B cell (primary cell): ENCODE results near the gene DIRAS1. TPM values are rescaled to one million over a fixed set of nuclear protein-coding genes. Genes with fewer than 3 reads are reported as not detected.

ENCODE experiments used
- ATAC-seq: fragments of 200-7000 bp; cut with Tn5 transposase; one replicate; pipeline ENCODE4 v1.10.0; 2021; ENCODE audit warnings: low read depth, mild to moderate bottlenecking, moderate number of reproducible peaks, moderate library complexity
- CTCF ChIA-PET: fragments of 350-600 bp; sonication (Branson Sonifier 250); formaldehyde crosslinking; loops from one replicate; lab custom pipeline; 2021; ENCODE audit warnings: antibody characterized with exemption, inconsistent platforms; lab: Charles Lee
- POLR2A ChIA-PET: fragments of 350-600 bp; sonication (Branson Sonifier 250); formaldehyde crosslinking; loops from one replicate; lab custom pipeline; 2021; ENCODE audit warnings: antibody characterized with exemption; lab: Charles Lee
- DNase-seq: peaks from one replicate; pipeline ENCODE4 v3.0.0; 2013
- H2AFZ ChIP-seq: 2 replicates; pipeline ENCODE4 v1.6.1; 2012; ENCODE audit warnings: mild to moderate bottlenecking, low read depth, low read length; ENCODE audit not compliant: insufficient read depth, poor library complexity, severe bottlenecking
- H3K27ac ChIP-seq, 2 donors: 1 replicate in 1 of 2; 2 replicates in 1 of 2; pipeline ENCODE4 v1.5.1; 2012 to 2013; ENCODE audit warnings: low read length in 2 of 2, mild to moderate bottlenecking in 2 of 2, moderate library complexity in 1 of 2
- H3K27me3 ChIP-seq, 4 experiments: fragments of 200-600 bp in 1 of 4; sonication (generic) in 1 of 4; replicated peaks in 1 of 4; 1 replicate in 2 of 4; 2 replicates in 2 of 4; pipeline versions ENCODE4 v1.6.1 to v1.7.0; 2013 to 2016; ENCODE audit warnings: low read length in 3 of 4, mild to moderate bottlenecking in 2 of 4, mixed read lengths in 1 of 4, moderate library complexity in 1 of 4; ENCODE audit not compliant: insufficient read depth in 4 of 4, control insufficient read depth in 3 of 4; ENCODE audit errors: control extremely low read depth in 1 of 4
- H3K36me3 ChIP-seq, 2 experiments: replicated peaks in 1 of 2; 1 replicate in 1 of 2; 2 replicates in 1 of 2; pipeline versions ENCODE4 v1.6.1 to v1.7.1; 2013; ENCODE audit warnings: low read length in 1 of 2; ENCODE audit not compliant: insufficient read depth in 2 of 2, control insufficient read depth in 1 of 2; ENCODE audit errors: control extremely low read depth in 1 of 2, extremely low read depth in 1 of 2
- H3K4me1 ChIP-seq, 2 donors: fragments of 200-600 bp in 1 of 2; sonication (generic) in 1 of 2; 1 replicate in 1 of 2; 2 replicates in 1 of 2; pipeline versions ENCODE4 v1.5.1 to v1.6.1; 2013 to 2017; ENCODE audit warnings: low read length in 2 of 2; ENCODE audit not compliant: control insufficient read depth in 2 of 2, insufficient read depth in 2 of 2
- H3K4me2 ChIP-seq: replicated peaks from 2 replicates; pipeline ENCODE3; 2012; ENCODE audit warnings: mild to moderate bottlenecking, low read depth, low read length; ENCODE audit not compliant: poor library complexity, severe bottlenecking
- H3K4me3 ChIP-seq, 5 experiments: fragments of 200-600 bp in 1 of 5; sonication (generic) in 1 of 5; 1 replicate in 3 of 5; 2 replicates in 2 of 5; pipeline versions ENCODE4 v1.5.1 to v1.7.0; 2011 to 2016; ENCODE audit warnings: low read length in 4 of 5, mild to moderate bottlenecking in 4 of 5, low read depth in 2 of 5, control low read depth in 1 of 5, moderate library complexity in 1 of 5; ENCODE audit not compliant: insufficient read depth in 1 of 5; ENCODE audit errors: control extremely low read depth in 1 of 5, extremely low read depth in 1 of 5
- H3K79me2 ChIP-seq: fragments of 200-600 bp; sonication (generic); one replicate; pipeline ENCODE4 v1.6.0; 2016; ENCODE audit warnings: low read length; ENCODE audit not compliant: control insufficient read depth, insufficient read depth
- H3K9ac ChIP-seq: fragments of 200-600 bp; sonication (generic); 2 replicates; pipeline ENCODE4 v1.6.1; 2017; ENCODE audit warnings: mild to moderate bottlenecking, low read length, moderate library complexity
- H3K9me3 ChIP-seq, 3 donors: one replicate each; pipeline versions ENCODE4 v1.6.1 to v1.7.1; 2013; ENCODE audit warnings: low read length in 2 of 3; ENCODE audit not compliant: control insufficient read depth in 2 of 3, insufficient read depth in 1 of 3; ENCODE audit errors: control extremely low read depth in 1 of 3
- H4K20me1 ChIP-seq: 2 replicates; pipeline ENCODE4 v1.6.0; 2012; ENCODE audit warnings: mild to moderate bottlenecking, low read length; ENCODE audit not compliant: insufficient read depth, control insufficient read depth, poor library complexity, severe bottlenecking
- H3K27ac Mint-ChIP-seq: one replicate; pipeline ENCODE4 v1.8.0; 2021; ENCODE audit warnings: mixed read lengths
- H3K27me3 Mint-ChIP-seq: one replicate; pipeline ENCODE4 v1.8.0; 2021; ENCODE audit warnings: mixed read lengths
- H3K4me1 Mint-ChIP-seq: one replicate; pipeline ENCODE4 v1.8.0; 2021; ENCODE audit warnings: mixed read lengths
- H3K4me3 Mint-ChIP-seq: one replicate; pipeline ENCODE4 v1.8.0; 2021; ENCODE audit warnings: mixed read lengths
- H3K9me3 Mint-ChIP-seq: one replicate; pipeline ENCODE4 v1.8.0; 2022; ENCODE audit warnings: mixed read lengths; ENCODE audit not compliant: insufficient read depth
- CTCF ChIP-seq: fragments of 200-600 bp; IDR thresholded peaks from one replicate; pipeline ENCODE4 v1.8.0; 2022; ENCODE audit warnings: antibody characterized with exemption, mild to moderate bottlenecking
- EZH2 ChIP-seq: IDR thresholded peaks from 2 replicates; pipeline ENCODE4 v1.6.1; 2012; ENCODE audit warnings: borderline replicate concordance, low read depth, mild to moderate bottlenecking, moderate library complexity, low read length; ENCODE audit not compliant: insufficient read depth, poor library complexity, severe bottlenecking
- WGBS: methylation state at CpG from one replicate; pipeline ENCODE4 v1.1.5; 2013; ENCODE audit warnings: missing lambda C conversion rate; ENCODE audit not compliant: insufficient coverage; 5-methylcytosine and 5-hydroxymethylcytosine counted together
- intact Hi-C: fragments of 100-400 bp; cut with micrococcal nuclease; formaldehyde crosslinking; loops from one replicate; pipeline ENCODE4 v1.10.0; 2022
- polyA plus RNA-seq: library from polyadenylated mRNA; depleted of rRNA; stranded (reverse); fragments of >200 nt; gene quantifications from 2 replicates; pipeline ENCODE4 v1.2.3, GENCODE V29; 2012
- total RNA-seq, 2 donors: library from RNA; stranded (reverse); fragments of 120-200 nt in 1 of 2; gene quantifications; 1 replicate in 1 of 2; 2 replicates in 1 of 2; pipeline versions ENCODE4 v1.2.3 to v1.2.4, GENCODE V29; 2013 to 2022

DIRAS1 gene
- total and polyA plus RNA-seq, 2 donors (not counting 1 experiment from before 2014, with no cell fraction given): 5.2 to 23.7 TPM

GRCh38 chr19:2719920-2720776 is 1.0 kb downstream of the DIRAS1 start:
- Mint-ChIP-seq H3K27ac (peak overlapping the region; percentile 70), H3K4me3 (peak overlapping the region; percentile 84), H3K27me3 (peaks cover 4% of the 10 kb centered on the region), H3K9me3 (peaks cover 3% of the 10 kb centered on the region), H3K4me1 (peaks cover 27% of the 10 kb centered on the region)
- peak overlapping the region; percentile 55 for H3K9ac ChIP-seq
- H3K27me3 ChIP-seq: peaks cover 0 to 17% (median 8%) of the 10 kb centered on the region in 4 experiments
- 14% methylated on average over 30 of the region's 37 CpGs for WGBS
- H3K4me1 ChIP-seq: peaks cover 30 to 43% of the 10 kb centered on the region in 2 donors
- CTCF ChIA-PET: no interaction called here
- ATAC-seq (peak; percentile 23), DNase-seq (peak; percentile 42)
- peak overlapping the region in 4 of 5 experiments; percentile 45 to 57 (median 48) for H3K4me3 ChIP-seq
- intact Hi-C loops: loop anchor here (1.0 kb wide), 1 partner anchor 9 kb away; no protein-coding TSS in a partner anchor
- H3K4me2 ChIP-seq: peak overlapping the region; percentile 96
- peak overlapping the region; percentile 28 for H2AFZ ChIP-seq
- H3K9me3 ChIP-seq: peaks cover 0 to 16% (median 7%) of the 10 kb centered on the region in 3 donors
- TF ChIP-seq EZH2 (no peak), CTCF (peak; percentile 15)
- H3K27ac ChIP-seq: no peak overlapping the region
- peaks cover 8% of the 10 kb centered on the region for H4K20me1 ChIP-seq
- peaks cover 6% of the 10 kb centered on the region for H3K79me2 ChIP-seq
- H3K36me3 ChIP-seq: peaks cover 0 to 4% of the 10 kb centered on the region in 2 experiments
- POLR2A ChIA-PET: interaction anchor here (0.9 kb wide), 1 partner anchor 928 kb away, joined by 3 read pairs; no protein-coding TSS in a partner anchor
